Loucy (cell line): ENCODE data around the gene RFNG.

Experiments
- CTCF ChIP-seq: fragments of 200-600 bp; sonication (generic); conservative IDR thresholded peaks from 2 replicates; pipeline ENCODE4 v1.5.1; 2014; ENCODE audit warnings: mild to moderate bottlenecking, antibody characterized with exemption, low read length
- EZH2phosphoT487 ChIP-seq: fragments of 200-600 bp; IDR thresholded peaks from 2 replicates; pipeline ENCODE4 v1.6.1; 2018; ENCODE audit warnings: antibody characterized with exemption, mild to moderate bottlenecking, moderate library complexity, borderline replicate concordance

DNA sequence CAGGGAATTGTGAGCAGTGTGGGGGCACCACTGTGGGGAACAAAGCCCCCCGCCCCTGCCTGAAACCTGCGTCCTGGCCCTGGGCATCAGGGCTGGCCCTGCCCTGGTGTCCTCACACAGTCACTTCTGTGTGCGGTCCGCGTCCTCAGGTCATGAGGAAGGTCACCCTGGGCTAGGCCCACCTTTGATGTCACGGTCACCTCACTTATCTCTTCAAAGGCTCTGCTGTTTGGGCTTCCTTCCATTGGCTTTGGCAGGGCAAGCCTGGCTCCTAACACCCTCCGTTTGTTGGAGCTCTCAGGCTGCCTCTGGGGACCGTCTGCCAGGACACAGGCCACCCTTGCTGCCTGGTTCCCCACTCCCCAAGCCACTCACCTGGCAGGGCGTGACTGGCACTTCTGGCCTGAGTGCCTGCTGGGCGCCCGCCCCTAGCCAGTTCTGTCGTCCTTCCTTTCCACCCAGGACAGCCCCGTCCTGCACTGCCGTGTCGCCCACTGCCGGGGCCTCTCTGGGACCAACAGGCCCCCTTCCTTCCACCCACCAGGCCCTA, 37.8 kb downstream of the RFNG start:
- no peak for TF ChIP-seq EZH2phosphoT487
- no peak for TF ChIP-seq CTCF
